Measurements from ENCODE around the gene GOLGA6L2. TPM values are rescaled to one million over a fixed set of nuclear protein-coding genes. Genes with fewer than 3 reads are reported as not detected.

GOLGA6L2 gene
- total RNA-seq, 1 experiment from 2014 or later, result not detected

Other genes with a start within 250 kb of the GOLGA6L2 start
- gene GOLGA6L26, start 113.0 kb downstream of the GOLGA6L2 start, total RNA-seq (2014; rRNA removed; shearing (Covaris generic)), result not detected in 2 replicates
- gene GOLGA8S, start 92.5 kb downstream of the GOLGA6L2 start, total RNA-seq (2014; rRNA removed; shearing (Covaris generic)), result not detected in 2 replicates
- gene MKRN3, start 118.4 kb upstream of the GOLGA6L2 start, total RNA-seq (2014; rRNA removed; shearing (Covaris generic)), result 9.3 and 13.7 TPM in 2 replicates
- gene MAGEL2, start 200.6 kb upstream of the GOLGA6L2 start, total RNA-seq (2014; rRNA removed; shearing (Covaris generic)), result 0.02 TPM in 1 of 2 replicates, not detected in the other
- gene NDN, start 240.1 kb upstream of the GOLGA6L2 start, total RNA-seq (2014; rRNA removed; shearing (Covaris generic)), result not detected in 2 replicates